GM21390 (cell line): ENCODE data around the gene PRR18.

Experiments
- ATAC-seq: cut with Tn5 transposase; IDR thresholded peaks from one replicate; pipeline ENCODE4 v1.9.1; 2021; ENCODE audit not compliant: unreplicated experiment

Gene PRR18

DNA sequence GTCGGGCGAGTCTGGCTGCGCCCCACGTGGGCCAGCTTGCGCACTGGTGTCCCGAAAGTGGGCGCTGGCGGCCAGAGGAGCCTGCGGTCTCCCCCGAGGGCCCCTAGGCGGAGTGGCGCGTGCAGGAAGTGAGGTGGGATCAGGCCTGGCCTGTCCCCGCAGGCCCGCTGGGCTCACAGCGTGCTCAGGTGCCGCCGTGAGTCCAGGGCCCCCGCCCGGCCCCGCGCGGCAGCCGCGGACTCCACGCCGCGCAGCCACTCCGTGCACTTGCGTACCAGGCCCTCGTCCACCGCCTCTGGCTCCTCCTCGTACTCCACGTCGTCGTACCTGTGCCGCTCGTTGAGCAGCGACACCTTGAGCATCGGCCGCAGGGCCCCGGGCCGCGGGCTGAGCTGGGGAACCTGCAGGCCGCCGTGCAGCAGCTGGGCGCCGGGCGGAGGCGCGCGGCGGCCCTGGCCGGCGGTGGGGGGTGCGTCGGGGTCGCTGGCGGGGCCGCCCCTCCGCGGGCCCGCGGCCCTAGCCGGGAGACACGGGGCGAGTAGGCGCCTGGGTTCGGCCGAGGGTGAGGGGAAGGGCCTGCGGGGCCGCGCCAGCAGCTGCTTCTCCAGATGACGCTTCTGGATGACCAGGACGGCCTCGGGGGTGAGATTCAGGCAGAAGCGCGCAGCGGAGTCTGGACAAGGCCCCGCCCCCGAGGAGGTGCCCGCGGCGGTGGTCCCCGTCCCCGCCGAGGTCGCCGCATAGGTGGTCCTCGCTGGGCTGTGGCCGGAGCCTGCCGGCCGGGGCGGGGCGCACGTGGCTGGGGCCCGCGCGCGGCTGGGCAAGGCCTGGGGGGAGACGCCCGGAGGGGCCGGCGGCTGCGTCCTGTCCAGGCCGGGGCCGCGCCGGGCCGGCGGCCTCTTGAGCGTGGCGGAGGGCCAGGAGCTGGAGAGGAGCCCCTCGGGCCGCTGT is 835 bp downstream of the PRR18 start:
- peak; percentile 37 for ATAC-seq

DNA sequence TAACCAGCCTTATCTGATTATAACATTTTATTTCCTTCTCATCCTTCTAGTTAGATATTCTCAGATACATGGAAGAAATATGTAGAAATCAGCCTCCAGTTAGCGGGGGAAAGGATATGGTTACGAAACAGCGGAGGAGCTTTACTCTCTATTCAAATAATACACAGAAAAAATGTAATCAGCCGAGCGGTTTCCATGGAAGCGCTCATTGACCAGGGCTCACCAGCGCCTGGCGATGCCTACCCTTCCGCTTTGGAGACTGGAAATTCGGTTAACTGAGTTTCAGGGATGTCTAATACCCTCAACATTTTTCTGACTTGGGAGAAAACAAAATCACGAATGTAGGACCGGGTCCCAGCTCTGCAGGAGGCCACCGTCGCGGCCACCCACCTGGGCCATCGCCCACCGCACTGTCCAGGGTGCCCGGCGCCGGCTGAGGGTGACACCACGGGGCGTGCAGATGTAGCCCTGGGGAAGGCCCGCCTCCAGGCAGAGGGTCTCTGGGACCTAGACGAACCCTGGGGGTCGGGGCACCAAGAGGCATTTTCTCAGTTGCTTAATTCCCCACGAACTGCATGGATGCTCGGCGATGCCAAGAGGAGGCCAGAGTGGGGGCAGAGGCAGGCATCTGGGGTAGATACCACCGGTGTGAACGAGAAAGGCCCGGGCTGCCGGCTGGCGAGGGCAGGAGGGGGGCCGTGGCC is 1.7 kb downstream of the PRR18 start:
- no peak for ATAC-seq

DNA sequence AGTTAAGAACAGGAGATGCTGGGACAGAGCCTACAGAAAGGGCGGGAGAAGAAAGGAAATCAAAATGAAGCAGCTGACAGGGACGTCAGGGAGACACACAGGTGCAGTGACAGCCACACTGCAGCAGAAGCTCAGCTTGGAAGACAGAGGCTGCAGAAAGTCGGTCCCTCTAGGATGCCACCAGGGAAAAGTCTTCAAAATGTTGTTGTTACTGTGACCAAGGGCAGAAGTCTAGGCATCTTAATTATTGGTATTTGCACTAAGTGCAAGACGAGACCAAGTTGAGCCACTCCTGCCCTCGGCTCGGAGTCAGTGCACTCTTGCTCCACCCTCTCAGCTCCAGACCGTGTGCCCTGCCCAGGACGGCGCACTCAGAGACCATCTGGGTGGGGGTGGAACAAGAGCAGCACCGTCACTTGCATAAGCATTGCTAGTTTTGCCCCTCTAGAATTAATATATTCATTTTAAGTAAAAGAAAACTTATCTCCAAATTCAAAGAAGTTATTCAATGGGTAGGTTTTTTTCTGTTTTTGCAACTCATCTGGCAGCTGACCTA is 2.6 kb downstream of the PRR18 start:
- no peak for ATAC-seq

DNA sequence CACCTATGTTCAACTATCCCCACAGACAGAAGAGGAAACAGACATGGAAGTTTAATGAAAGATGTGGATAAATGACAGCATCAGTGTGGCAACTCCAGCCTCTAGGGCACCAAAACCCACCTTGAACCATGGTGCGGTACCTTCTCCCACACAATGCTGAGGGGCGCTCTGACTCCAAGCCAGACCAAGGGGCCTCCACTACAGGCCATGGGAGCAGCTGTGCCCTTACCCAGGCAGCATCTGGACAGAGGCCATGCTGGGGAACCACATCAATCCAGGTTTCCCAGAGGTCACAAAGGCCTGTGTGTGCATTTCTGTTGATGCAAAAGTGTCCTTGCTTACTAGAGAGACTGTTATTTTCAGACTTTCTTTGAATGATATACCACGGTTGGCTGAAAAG is 4.1 kb downstream of the PRR18 start:
- ATAC-seq, result no peak

DNA sequence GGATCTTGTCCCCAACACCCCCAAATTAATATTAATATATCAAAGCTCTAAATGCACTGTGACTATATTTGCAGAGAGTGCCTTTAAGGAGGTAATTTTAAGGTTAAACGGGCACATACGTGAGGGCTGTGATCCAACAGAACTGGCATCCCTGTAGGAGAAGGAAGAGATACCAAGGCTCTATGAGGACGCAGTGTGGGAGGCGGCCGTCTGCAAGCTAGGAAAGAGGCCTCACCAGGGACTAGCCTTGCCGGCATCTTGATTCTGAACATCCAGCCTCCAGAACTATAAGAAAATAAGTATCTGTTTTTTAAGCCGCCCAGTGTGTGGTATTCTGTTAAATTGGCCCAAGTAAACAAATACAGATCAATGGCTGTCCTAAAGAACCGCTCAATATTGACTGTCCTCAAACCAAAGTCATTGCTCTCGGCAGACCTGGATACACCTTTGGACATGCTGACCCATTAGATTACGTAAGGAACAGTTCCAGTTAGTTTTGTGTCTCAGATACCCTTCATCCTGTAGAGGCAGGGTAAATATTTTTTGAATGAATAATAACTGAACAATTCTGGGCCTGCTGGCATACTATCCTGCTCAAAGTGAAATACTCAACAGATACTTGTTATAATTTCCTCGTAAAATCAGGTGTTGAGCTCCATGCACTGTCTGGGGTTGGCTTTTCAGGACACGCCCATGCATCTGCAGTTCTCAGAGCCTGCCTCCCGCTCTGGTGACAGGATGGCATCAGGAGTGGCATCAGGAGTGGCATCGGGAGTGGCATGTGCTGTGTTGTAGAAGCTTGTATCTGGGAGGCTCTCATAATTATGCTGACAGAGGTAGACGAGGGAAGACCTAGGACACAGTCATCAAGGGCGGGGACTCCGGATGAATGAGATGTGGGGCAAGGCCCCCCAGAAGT is 6.3 kb downstream of the PRR18 start:
- no peak for ATAC-seq

DNA sequence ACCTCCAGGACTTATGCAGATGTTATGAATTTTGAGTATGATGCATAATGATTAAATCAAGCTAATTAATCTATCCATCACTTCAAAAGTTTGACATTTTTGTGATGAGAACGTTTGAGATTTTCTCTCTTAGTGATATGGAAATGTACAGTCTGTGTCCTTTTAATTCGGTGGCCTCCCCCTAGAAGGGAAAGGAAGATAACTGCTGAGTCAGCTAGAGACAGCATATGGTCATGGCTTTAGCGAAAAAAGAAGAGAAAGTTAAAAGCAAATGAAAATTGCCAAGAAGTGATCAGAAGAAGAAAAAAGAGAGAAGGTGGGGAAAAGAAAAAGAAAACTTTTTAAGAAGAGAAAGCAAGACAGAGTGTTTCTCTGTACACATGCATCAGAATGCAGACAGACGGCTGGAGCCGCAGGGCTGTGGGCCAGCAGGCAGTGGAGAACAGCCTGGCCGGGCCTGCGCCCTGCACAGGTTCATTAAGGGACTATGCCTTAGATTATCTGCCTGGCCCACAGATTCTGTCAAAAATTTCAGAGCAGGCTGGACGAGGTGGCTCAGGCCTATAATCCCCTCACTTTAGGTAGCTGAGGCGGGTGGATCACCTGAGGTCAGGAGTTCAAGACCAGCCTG is 7.7 kb downstream of the PRR18 start:
- ATAC-seq, result no peak

DNA sequence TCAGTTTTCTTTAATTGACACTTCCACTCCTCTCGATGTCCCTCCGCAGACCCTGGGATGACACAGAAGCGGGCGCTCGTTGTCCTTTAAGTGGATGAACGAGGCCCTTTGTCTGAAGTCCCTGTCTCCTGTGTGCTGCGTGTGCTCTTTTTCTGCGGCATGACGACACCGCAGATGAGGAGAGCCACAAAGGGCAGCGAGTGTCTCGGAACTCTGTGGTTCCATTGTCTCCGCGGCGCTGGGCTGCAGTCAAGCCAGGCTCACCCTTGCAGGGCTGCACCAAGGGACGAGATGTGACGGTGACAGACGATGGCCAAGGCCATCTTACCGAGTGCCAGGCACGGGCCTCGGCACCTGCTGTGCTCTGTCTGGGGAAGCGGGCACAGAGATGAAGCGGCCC is 10.6 kb downstream of the PRR18 start:
- ATAC-seq, result no peak

DNA sequence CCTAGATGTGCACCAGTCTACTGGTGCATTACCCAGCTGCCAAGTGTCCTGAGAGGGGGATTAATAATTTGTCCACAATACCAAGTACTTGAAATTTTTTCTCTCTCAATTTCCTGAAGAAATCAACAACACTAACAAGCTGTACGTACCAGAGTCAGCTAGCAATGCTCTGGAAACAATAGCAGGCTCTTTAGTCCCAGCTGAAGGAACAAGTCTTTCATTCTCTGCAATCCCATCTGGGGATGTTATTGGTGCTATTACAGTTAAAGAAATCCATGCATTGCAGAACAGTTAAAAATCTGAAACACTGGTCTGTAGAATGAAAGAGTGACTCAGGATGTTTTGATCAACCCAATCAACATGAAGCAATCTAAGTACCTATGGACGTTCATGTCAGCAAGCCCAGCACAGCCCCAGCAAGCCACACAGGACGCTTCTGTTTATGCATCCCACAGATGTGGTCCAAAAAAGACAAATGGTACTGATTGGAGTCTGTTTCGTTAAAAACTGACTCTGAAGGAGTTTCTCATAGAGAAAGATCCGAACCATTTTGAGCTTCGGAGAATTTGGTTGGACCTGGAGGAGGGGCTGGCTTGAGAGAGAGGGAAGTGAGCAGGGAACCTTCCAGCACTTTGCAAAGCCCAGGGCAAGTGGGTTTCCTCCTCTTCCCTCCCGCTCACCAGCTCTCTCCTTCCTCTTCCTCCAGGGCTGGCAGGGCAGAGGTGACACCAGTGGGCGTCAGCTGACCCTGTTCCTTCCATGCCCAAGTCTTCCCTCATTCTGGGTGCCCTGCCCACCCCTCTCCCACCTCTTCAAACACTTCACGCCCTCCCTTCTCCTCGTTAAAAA is 11.9 kb downstream of the PRR18 start:
- ATAC-seq, result no peak

DNA sequence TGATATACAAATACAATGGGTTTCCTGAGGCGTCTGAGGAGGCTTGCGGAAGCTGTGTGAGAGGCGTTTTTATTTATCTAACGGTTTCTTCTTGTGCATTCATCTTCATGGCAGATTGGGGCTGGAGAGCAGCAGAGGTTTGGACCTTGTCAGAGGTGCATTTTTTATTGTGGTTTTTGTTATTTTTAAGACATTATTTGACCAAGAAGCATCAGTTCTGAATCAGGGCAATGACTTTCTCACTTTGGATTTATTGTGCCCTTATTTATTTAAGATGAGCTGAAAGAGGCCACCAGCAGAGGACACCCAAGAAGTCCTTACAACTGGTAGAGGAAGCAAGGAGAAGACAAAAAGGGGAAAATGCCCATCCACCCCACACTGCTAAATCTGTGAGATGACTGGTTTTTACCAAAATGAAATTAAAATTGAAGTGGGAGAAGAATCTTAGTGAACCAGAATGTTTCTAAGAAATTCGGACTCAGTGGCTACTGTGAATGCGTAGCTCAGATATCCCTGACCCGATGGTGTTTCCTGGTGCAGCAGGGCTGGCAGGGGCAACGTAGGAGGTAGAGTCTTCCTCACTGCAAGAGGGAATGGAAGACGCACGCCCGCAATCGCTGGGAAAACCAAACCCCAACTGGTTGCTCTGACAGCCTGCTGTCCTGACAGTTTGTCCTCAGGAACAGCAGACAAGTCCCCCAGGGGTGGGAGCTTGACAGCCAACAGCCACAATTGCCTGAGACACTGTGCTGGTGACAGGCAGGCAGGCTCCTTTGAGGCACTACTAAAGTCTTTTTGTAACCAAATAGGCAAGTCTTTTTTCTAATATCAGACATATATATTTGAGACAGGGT is 14.2 kb downstream of the PRR18 start:
- no peak for ATAC-seq

DNA sequence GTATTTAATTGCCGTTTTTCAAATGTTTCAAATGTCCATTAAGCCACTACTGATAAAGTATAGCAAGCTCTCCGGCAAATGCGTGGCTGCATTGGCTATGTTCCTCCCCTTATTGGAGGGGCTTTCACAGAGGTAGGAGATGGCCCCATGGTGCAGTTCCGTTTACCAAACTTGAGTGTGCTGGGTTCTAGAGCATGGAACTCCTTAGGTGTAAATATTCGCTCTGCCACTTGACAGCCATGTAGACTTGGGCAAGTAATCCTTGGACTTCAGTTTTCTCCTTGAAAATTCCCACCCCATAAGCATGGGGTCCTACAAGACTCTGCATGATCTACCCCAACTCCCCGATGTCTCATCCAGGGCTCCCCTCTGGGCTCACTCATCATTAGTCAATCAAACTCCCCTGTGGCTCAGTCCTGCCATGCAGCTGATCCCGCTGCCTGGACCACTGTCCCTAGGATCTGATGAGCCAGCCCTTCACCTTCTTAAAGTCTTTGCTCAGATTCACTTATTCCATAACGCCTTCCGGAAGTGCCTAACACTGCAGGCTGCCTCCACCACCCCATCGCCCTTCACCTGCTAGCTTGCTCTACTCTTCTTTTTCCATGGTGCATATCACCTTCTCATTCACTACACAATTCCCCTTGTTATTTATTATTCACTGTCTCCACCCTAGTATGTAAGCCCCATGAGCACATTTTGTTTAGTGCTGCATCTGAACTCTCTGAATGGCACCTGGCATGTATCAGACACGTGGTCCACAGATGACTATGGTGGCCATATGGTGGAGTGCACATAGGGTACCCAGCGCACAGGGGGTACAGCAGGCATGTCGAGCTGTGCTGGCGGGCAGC is 18.8 kb downstream of the PRR18 start:
- no peak for ATAC-seq

DNA sequence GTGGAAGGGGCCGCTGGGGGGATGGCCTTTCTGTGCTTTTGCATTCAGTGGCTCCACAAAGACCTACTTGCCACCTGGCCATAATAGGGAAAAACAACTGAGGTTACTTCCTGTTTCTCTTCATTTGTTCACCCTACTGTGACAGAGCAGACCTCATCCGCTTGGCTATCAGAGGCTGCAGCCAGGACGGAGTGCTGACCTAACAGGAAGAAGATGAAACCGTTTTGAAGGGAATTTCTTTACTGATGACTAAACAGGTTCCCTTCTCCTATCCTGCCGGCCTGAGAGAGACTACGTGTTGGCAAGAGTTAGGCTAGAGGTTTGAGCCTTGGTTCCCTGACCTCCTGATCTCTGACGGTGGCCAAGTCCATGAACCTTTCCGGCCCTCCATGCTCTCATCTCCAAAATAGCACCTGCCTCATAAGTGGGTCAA is 21.3 kb downstream of the PRR18 start:
- ATAC-seq, result peak; percentile 96

DNA sequence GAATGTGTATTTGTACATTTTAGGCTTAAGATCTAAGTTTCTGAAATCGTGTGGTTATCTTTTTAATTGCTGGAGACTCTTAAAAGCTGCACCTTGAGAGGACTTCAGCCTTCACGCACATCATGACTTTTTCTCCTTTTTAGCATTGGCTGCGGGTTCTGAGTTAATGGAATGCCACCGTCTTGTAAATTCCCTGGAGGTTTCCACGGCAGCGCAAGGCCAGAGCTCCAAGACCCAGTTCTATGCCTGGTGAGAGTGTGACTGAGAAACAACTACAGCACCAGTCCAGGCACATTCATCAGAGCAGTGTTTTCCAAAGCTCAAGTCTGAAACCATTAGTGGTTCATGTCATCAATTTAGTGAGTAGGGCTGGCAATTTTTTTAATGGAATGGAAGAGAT is 23.0 kb downstream of the PRR18 start:
- ATAC-seq, result no peak

DNA sequence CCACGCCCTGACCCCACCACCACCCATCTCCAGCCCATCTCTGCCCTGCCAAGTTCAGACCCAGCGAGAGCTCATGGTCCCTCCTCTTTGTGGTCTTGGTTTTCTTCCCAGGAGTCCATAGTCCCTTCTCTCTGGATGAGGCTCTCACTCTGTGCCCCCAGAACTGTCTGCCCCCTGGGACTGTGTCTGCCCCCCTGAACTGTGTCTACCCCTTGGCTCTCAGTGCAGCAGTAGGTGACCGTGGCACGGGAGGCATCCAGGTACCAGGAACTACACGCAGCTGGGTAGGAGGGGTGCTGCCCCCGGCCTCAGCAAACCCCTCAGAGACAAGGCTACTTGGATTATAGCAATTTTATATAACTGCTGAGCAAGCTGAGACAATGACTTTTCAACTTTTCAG is 23.6 kb downstream of the PRR18 start:
- no peak for ATAC-seq

DNA sequence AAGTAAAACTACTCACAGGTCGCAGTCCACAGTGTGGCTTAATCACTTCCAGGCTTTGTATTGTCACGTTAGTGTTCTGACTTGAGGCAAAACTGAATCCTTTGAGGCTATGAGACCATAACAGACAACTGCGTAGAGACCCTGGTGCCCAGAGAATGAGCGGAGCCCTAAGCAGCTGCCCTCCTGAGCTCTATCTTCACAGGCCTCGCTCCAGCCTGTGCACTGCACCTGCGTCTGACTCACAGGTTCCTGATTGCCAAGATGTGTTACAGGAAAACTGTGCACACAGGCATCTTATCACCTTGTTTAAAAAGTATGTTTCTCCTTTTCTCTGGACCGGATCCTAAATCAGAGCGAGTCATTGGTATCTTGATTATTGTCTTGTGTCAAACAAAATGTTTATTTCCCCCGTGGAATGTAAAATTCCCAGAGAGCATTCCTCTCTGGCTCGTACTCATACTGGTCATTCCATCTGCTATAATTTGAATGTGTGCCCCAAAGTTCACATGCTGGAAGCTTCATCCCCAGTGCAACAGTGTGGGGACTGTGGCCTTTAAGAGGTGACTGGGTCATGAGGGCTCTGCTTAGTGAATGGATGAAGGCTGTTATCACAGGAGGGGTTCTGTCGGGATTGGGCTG is 25.7 kb downstream of the PRR18 start:
- ATAC-seq, result no peak

DNA sequence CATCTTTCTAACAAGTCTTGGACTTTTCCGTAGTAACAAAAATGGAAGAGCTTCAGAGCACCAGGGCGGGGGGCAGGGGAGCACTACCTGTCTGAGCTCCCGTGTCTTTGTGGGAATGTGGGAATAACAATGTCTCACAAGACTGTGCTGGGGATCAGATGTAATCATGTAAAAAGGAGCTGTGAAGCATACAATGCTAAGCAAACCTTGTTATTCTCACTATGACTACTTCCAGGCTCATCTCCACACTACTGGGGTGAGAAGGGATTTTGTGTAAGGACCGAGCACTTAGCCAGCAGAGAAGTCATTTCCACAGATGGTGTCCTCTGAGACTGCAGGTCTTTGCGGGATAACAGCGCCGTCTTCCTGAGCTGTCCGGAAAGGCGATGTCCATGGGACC is 27.1 kb downstream of the PRR18 start:
- no peak for ATAC-seq

DNA sequence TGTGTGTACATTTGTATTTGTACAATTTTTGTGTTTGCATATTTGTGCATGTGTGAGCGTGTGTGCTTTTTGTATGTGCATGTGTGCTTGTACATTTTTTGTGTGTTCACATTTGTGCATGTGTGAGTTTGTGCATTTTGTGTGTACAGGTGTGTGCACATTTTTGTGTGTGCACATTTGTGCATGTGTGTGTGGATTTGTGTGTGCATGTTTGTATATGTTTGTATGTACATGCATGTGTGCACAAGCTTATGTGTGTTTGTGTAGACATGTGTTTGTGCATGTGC is 28.9 kb downstream of the PRR18 start:
- ATAC-seq, result no peak

DNA sequence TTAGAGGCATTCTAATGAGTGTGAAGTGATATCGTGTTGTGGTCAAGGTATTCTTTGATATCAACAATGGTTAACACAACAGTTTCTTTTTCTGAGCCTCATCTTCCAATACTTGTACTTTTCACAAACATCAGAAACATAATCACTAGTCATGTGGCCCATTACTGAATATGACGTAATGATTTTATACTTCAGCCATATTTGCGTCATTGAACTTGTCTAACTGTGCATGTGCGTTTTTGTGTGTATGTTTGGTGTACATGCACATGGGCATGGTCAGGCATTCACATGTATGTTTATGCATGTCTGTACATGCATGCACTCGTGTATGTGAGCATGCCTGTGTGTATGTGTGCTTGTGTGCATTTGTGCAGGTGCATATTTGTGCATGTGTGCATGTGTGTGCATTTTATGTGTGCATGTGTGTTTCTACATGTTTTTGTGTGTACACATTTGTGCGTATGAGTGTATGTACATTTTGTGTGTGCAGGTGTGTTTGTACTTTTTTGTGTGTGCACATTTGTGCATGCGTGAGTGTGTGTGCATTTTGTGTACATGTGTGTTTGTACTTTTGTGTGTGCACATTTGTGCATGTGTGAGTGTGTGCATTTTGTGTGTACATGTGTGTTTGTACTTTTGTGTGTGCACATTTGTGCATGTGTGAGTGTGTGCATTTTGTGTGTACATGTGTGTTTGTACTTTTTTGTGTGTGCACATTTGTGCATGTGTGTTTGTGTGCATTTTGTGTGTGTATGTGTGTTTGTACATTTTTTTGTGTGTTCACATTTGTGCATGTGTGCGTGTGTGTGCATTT is 29.4 kb downstream of the PRR18 start:
- ATAC-seq, result no peak
